K562 (cell line): ENCODE measurements around the gene DOK4. TPM values are rescaled to one million over a fixed set of nuclear protein-coding genes. Genes with fewer than 3 reads are reported as not detected.

Source experiments
- ATAC-seq: fragments of 200-7000 bp; cut with Tn5 transposase; 3 replicates; pipeline ENCODE4 v1.9.1; 2020; ENCODE audit warnings: moderate library complexity
- BruUV-seq: library from RNA; stranded (reverse); fragments of 400-500 nt; replicated peaks from 2 replicates; lab custom pipeline; 2021; lab: Mats Ljungman, UMichigan
- CTCF ChIA-PET: fragments of 300-600 bp; formaldehyde crosslinking; extraction: SDS; loops from one replicate; lab custom pipeline; 2021; ENCODE audit warnings: low intra/inter-chr PET ratio; lab: Yijun Ruan, JAX
- POLR2A ChIA-PET: fragments of 300-600, 350-650 bp; sonication (Branson Sonifier 250); formaldehyde crosslinking; extraction: SDS; loops from one replicate; lab custom pipeline; 2021; ENCODE audit warnings: antibody characterized with exemption, inconsistent platforms; lab: Yijun Ruan, JAX
- DNase-seq, 4 experiments: peaks; one replicate each; pipeline versions ENCODE4 v3.0.0 to v3.0.0-alpha.2; 2011 to 2018; ENCODE audit warnings: low spot score in 3 of 4, mixed read lengths in 3 of 4; ENCODE audit errors: extremely low read depth in 1 of 4
- FAIRE-seq: peaks from 2 replicates; lab custom pipeline; 2011; peaks lifted over from hg19 to GRCh38; lab: Jason Lieb, UNC
- H2AFZ ChIP-seq: 2 replicates; pipeline ENCODE4 v1.6.0; 2011; ENCODE audit warnings: low read depth, low read length, control low read depth, inconsistent platforms
- H3K27ac ChIP-seq: fragments of 200-600 bp; 3 replicates; pipeline ENCODE4 v1.8.0; 2011; ENCODE audit warnings: low read depth, mild to moderate bottlenecking, control low read depth, inconsistent platforms, low read length, moderate library complexity, mixed read lengths; ENCODE audit errors: extremely low read depth
- H3K27me3 ChIP-seq, 2 experiments: fragments of 300-600 bp in 1 of 2; 2 replicates in 1 of 2; 3 replicates in 1 of 2; pipeline versions ENCODE4 v1.6.0 to v1.8.0; 2011; ENCODE audit warnings: inconsistent platforms in 2 of 2, low read length in 2 of 2, mild to moderate bottlenecking in 1 of 2, mixed read lengths in 1 of 2, moderate library complexity in 1 of 2; ENCODE audit not compliant: control insufficient read depth in 2 of 2, insufficient read depth in 2 of 2
- H3K36me3 ChIP-seq: fragments of 300-600 bp; 3 replicates; pipeline ENCODE4 v1.8.0; 2011; ENCODE audit warnings: mild to moderate bottlenecking, low read length, inconsistent platforms; ENCODE audit not compliant: control insufficient read depth, insufficient read depth
- H3K4me1 ChIP-seq, 2 experiments: fragments of 200-600 bp in 1 of 2; replicated peaks in 1 of 2; 2 replicates in 1 of 2; 3 replicates in 1 of 2; pipeline versions ENCODE4 v1.5.1 to v1.8.0; 2011; ENCODE audit warnings: inconsistent platforms in 2 of 2, low read length in 2 of 2, mild to moderate bottlenecking in 1 of 2, mixed read lengths in 1 of 2, moderate library complexity in 1 of 2; ENCODE audit not compliant: control insufficient read depth in 2 of 2, insufficient read depth in 2 of 2
- H3K4me2 ChIP-seq: 2 replicates; pipeline ENCODE4 v1.6.1; 2011; ENCODE audit warnings: low read length, control low read depth, inconsistent platforms, mixed read lengths; ENCODE audit not compliant: insufficient read depth
- H3K4me3 ChIP-seq: fragments of 200-600 bp; sonication (generic), shearing (Covaris generic); 2 replicates; pipeline ENCODE4 v1.5.1; 2016; ENCODE audit warnings: control low read depth, inconsistent platforms
- H3K79me2 ChIP-seq: fragments of 200-600 bp; 3 replicates; pipeline ENCODE4 v1.8.0; 2011; ENCODE audit warnings: low read length, inconsistent platforms; ENCODE audit not compliant: control insufficient read depth, insufficient read depth
- H3K9ac ChIP-seq, 2 experiments: 2 replicates each; pipeline versions ENCODE4 v1.6.0 to v1.6.1; 2011; ENCODE audit warnings: low read depth in 2 of 2, low read length in 2 of 2, control low read depth in 1 of 2, inconsistent platforms in 1 of 2, mild to moderate bottlenecking in 1 of 2, mixed read lengths in 1 of 2; ENCODE audit not compliant: insufficient read depth in 1 of 2
- H3K9me1 ChIP-seq: one replicate; pipeline ENCODE4 v1.6.0; 2011; ENCODE audit warnings: inconsistent platforms, mild to moderate bottlenecking, low read length, moderate library complexity; ENCODE audit not compliant: control insufficient read depth, insufficient read depth
- H3K9me3 ChIP-seq: replicated peaks from 2 replicates; pipeline ENCODE4 v1.5.1; 2011; ENCODE audit warnings: low read depth, low read length, inconsistent platforms; ENCODE audit not compliant: control insufficient read depth, insufficient read depth
- H4K20me1 ChIP-seq: replicated peaks from 2 replicates; pipeline ENCODE4 v1.6.1; 2011; ENCODE audit warnings: low read length, inconsistent platforms, mixed read lengths; ENCODE audit not compliant: control insufficient read depth, insufficient read depth
- GATAD2B ChIP-seq: fragments of 450-650 bp; IDR thresholded peaks from 2 replicates; pipeline ENCODE4 v1.6.1; 2017; ENCODE audit warnings: mild to moderate bottlenecking, borderline replicate concordance
- GMEB1 ChIP-seq: fragments of 250-450 bp; sonication (Bioruptor Pico); IDR thresholded peaks from 2 replicates; pipeline ENCODE4 v1.4.0; 2020; ENCODE audit warnings: mild to moderate bottlenecking
- MEIS2 ChIP-seq: fragments of 450-650 bp; IDR thresholded peaks from 2 replicates; pipeline ENCODE4 v1.6.1; 2014; ENCODE audit warnings: mild to moderate bottlenecking; ENCODE audit not compliant: partially characterized antibody
- ZKSCAN8 ChIP-seq: fragments of 200-800 bp; sonication (Bioruptor generic); IDR thresholded peaks from 2 replicates; pipeline ENCODE4 v1.6.1; 2016; ENCODE audit warnings: missing genetic modification characterization, missing compliant biosample characterization
- WGBS: fragments of 100-300 bp; shearing (Covaris generic); methylation state at CpG from one replicate; pipeline ENCODE4 v1.1.6; 2016; ENCODE audit warnings: low coverage, mixed read lengths; ENCODE audit not compliant: insufficient coverage; ENCODE audit errors: missing lambda C conversion rate; 5-methylcytosine and 5-hydroxymethylcytosine counted together
- in situ Hi-C: fragments of 300-500 bp; cut with MboI; formaldehyde crosslinking; loops from 4 replicates; pipeline ENCODE4 v1.15.0; 2018; ENCODE audit warnings: inconsistent platforms, mixed read lengths
- intact Hi-C: fragments of 100-400 bp; cut with micrococcal nuclease; formaldehyde crosslinking; loops from 2 replicates; pipeline ENCODE4 v1.14.2; 2022
- polyA plus RNA-seq, 8 experiments: library from polyadenylated mRNA; depleted of rRNA in 4 of 8; stranded (reverse) in 5 of 8; unstranded in 3 of 8; fragments of >200 nt; fragmentation: Nextera tagmentation in 2 of 8; fragmentation: Illumina TruSeq in 1 of 8; extraction: Ambion mirVana in 2 of 8; extraction: Trizol in 1 of 8; gene quantifications; 2 replicates each; pipeline versions ENCODE4 v1.2.1 to v1.2.3, GENCODE V29; 2011 to 2014; ENCODE audit warnings: inconsistent platforms in 1 of 8, missing spikeins in 1 of 8
- total RNA-seq, 7 experiments: library from RNA; depleted of rRNA in 6 of 7; stranded (reverse); fragments of >200 nt in 6 of 7; fragmentation: Illumina TruSeq in 2 of 7; extraction: Trizol in 2 of 7; gene quantifications; 2 replicates each; pipeline versions ENCODE4 v1.2.1 to v1.2.3, GENCODE V29; 2011 to 2021; ENCODE audit warnings: low replicate concordance in 1 of 7

DOK4 gene
- total and polyA plus RNA-seq, 9 of the 15 experiments (the other 6 are each of a cell fraction or from before 2014, with no cell fraction given), result 0.10 to 14.4 (median 8.3) TPM

DNA sequence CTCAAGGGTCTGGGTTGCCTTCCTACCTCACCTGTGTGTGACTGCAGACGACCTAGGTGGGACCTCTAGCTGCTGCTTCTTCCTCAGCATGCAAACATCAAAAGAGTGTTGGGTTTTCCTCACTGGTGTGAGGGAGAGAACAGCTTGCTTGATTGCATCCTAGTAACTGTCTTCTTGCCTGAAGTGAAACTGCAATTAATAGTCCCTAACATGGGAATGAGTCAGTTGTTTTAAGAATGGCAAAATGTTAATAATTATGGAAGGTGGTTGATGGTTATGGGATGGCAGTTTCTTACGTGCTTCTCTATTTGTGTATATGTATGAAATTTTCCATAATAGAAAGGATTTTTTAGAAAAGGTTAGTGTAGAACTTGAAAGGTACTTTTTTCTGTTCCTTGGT is 17.9 kb downstream of the DOK4 start:
- CTCF ChIA-PET, result no interaction called here
- TF ChIP-seq ZKSCAN8 (CRISPR knock-in tag), result no peak
- Histone ChIP-seq H3K9me3 (no peaks in the 10 kb centered on the region), H2AFZ (no peak overlapping the region), H3K27ac (no peak overlapping the region), H3K36me3 (peaks cover 95% of the 10 kb centered on the region), H3K27me3 (no peaks in the 10 kb centered on the region), H3K4me3 (no peak overlapping the region), H3K9ac (no peak overlapping the region), H3K79me2 (peaks cover 20% of the 10 kb centered on the region), H3K9me1 (peaks cover 3% of the 10 kb centered on the region), H3K4me1 (peaks cover 0 to 2% of the 10 kb centered on the region in 2 experiments; a peak in 3 of 5 replicates), H3K4me2 (no peak overlapping the region), H4K20me1 (0 out of 2 replicates have a peak, but pooled peaks cover 4% of the 10 kb centered on the region)
- WGBS, result 91% methylated on average over 2 of the region's 2 CpGs
- POLR2A ChIA-PET, result interaction anchor here (0.7 to 0.8 kb wide), 2 partner anchors 11 to 170 kb away, joined by 3 read pairs; no protein-coding TSS in a partner anchor
- ATAC-seq (no peak), FAIRE-seq (no peak), DNase-seq (no peak)
- in situ Hi-C loops, result no loop called here
- intact Hi-C loops, result no loop called here
- BruUV-seq, result no TSS peak

- intact Hi-C loops (no loop called here), in situ Hi-C loops (no loop called here)
- Histone ChIP-seq H3K4me1 (peaks cover 3 to 4% of the 10 kb centered on the region in 2 experiments; a peak in 3 of 5 replicates), H3K36me3 (peaks cover 82% of the 10 kb centered on the region; the same call in 2 of the 3 replicates), H3K4me2 (no peak overlapping the region), H4K20me1 (no peaks in the 10 kb centered on the region), H3K9me1 (no peaks in the 10 kb centered on the region), H3K9me3 (no peaks in the 10 kb centered on the region), H3K9ac (no peak overlapping the region), H3K27ac (no peak overlapping the region), H3K27me3 (no peaks in the 10 kb centered on the region), H3K4me3 (no peak overlapping the region), H2AFZ (no peak overlapping the region), H3K79me2 (peaks cover 28% of the 10 kb centered on the region)
- ChIA-PET POLR2A (interaction anchor here (0.7 to 0.9 kb wide), 4 partner anchors 10 to 53 kb away, joined by 3 to 4 read pairs (median 3); partner anchors contain the start of genes CIAPIN1 and COQ9), CTCF (no interaction called here)
- ATAC-seq, result no peak
- BruUV-seq, result no TSS peak
- TF ChIP-seq GATAD2B (no peak), MEIS2 (no peak), GMEB1 (CRISPR knock-in tag) (no peak)
- no peak for DNase-seq
- 100% methylated on average over 2 of the region's 2 CpGs for WGBS
- no peak for FAIRE-seq
Observed at GRCh38 chr16:57464523-57464922, 21.8 kb downstream of the DOK4 start.
